Liver (tissue), 9 donors: Measurements from ENCODE around the gene ADCYAP1. TPM values are rescaled to one million over a fixed set of nuclear protein-coding genes. Genes with fewer than 3 reads are reported as not detected.

Experiments used
- DNase-seq: peaks from one replicate; pipeline ENCODE4 v3.0.0-alpha.2; 2017; ENCODE audit warnings: low spot score
- H3K27ac ChIP-seq, 2 donors: one replicate each; pipeline ENCODE4 v1.7.0; 2013; ENCODE audit warnings: inconsistent platforms in 2 of 2, low read length in 2 of 2, control low read depth in 1 of 2, low read depth in 1 of 2, mild to moderate bottlenecking in 1 of 2
- H3K27me3 ChIP-seq, 4 donors: one replicate each; pipeline versions ENCODE4 v1.6.1 to v1.7.0; 2013; ENCODE audit warnings: low read length in 3 of 4, inconsistent platforms in 1 of 4, mild to moderate bottlenecking in 1 of 4, moderate library complexity in 1 of 4; ENCODE audit not compliant: control insufficient read depth in 4 of 4, insufficient read depth in 4 of 4
- H3K36me3 ChIP-seq, 4 donors: one replicate each; pipeline versions ENCODE4 v1.6.1 to v1.7.0; 2013; ENCODE audit warnings: low read length in 3 of 4, mild to moderate bottlenecking in 3 of 4, low read depth in 1 of 4, moderate library complexity in 1 of 4; ENCODE audit not compliant: control insufficient read depth in 4 of 4, insufficient read depth in 3 of 4
- H3K4me1 ChIP-seq, 4 donors: one replicate each; pipeline versions ENCODE4 v1.6.1 to v1.7.0; 2013; ENCODE audit warnings: low read length in 3 of 4, mild to moderate bottlenecking in 3 of 4, moderate library complexity in 1 of 4; ENCODE audit not compliant: control insufficient read depth in 4 of 4, insufficient read depth in 4 of 4
- H3K4me3 ChIP-seq, 3 donors: one replicate each; pipeline versions ENCODE4 v1.6.1 to v1.7.0; 2013; ENCODE audit warnings: low read length in 3 of 3, control low read depth in 1 of 3, low read depth in 1 of 3, mild to moderate bottlenecking in 1 of 3
- H3K9ac ChIP-seq, 2 donors: one replicate each; pipeline ENCODE4 v1.7.0; 2013; ENCODE audit warnings: low read length in 2 of 2, mild to moderate bottlenecking in 2 of 2, moderate library complexity in 2 of 2, control low read depth in 1 of 2, low read depth in 1 of 2
- H3K9me3 ChIP-seq, 4 donors: one replicate each; pipeline versions ENCODE4 v1.6.1 to v1.7.0; 2013; ENCODE audit warnings: low read length in 3 of 4; ENCODE audit not compliant: control insufficient read depth in 4 of 4
- FOXA1 ChIP-seq: IDR thresholded peaks from 2 replicates; pipeline ENCODE4 v1.6.1; 2016; ENCODE audit warnings: antibody characterized with exemption
- FOXA2 ChIP-seq: IDR thresholded peaks from 2 replicates; pipeline ENCODE4 v1.6.1; 2016; ENCODE audit warnings: antibody characterized with exemption
- GABPA ChIP-seq, 2 donors: IDR thresholded peaks in 1 of 2; conservative IDR thresholded peaks in 1 of 2; 2 replicates each; pipeline ENCODE4 v1.6.1; 2016; ENCODE audit warnings: antibody characterized with exemption in 2 of 2, mild to moderate bottlenecking in 1 of 2, moderate library complexity in 1 of 2
- HNF4A ChIP-seq, 2 donors: conservative IDR thresholded peaks; 2 replicates each; pipeline ENCODE4 v1.6.1; 2016; ENCODE audit warnings: antibody characterized with exemption in 2 of 2, mild to moderate bottlenecking in 2 of 2
- JUND ChIP-seq, 2 donors: IDR thresholded peaks; 2 replicates each; pipeline ENCODE4 v1.6.1; 2016; ENCODE audit warnings: antibody characterized with exemption in 2 of 2
- RXRA ChIP-seq, 2 donors: IDR thresholded peaks; 2 replicates each; pipeline ENCODE4 v1.6.1; 2017 to 2018; ENCODE audit warnings: antibody characterized with exemption in 2 of 2, mild to moderate bottlenecking in 1 of 2
- SP1 ChIP-seq: IDR thresholded peaks from 2 replicates; pipeline ENCODE4 v1.6.1; 2018; ENCODE audit warnings: antibody characterized with exemption, mild to moderate bottlenecking
- TAF1 ChIP-seq: conservative IDR thresholded peaks from 2 replicates; pipeline ENCODE4 v1.6.1; 2016; ENCODE audit warnings: antibody characterized with exemption, mild to moderate bottlenecking
- YY1 ChIP-seq: IDR thresholded peaks from 2 replicates; pipeline ENCODE4 v1.6.1; 2016; ENCODE audit warnings: antibody characterized with exemption, mild to moderate bottlenecking
- WGBS: extraction: QIAGEN DNeasy Blood & Tissue Kit; methylation state at CpG from one replicate; pipeline ENCODE4 v1.1.7; 2013; 5-methylcytosine and 5-hydroxymethylcytosine counted together
- polyA plus RNA-seq, 2 donors: library from polyadenylated mRNA; stranded (reverse) in 1 of 2; unstranded in 1 of 2; fragments of 200-250 nt in 1 of 2; fragments of >200 nt in 1 of 2; fragmentation: Nextera tagmentation in 1 of 2; extraction: Ambion mirVana in 1 of 2; gene quantifications; one replicate each; pipeline versions ENCODE4 v1.2.1 to v1.2.3, GENCODE V29; 2013 to 2015
- total RNA-seq, 2 donors: library from RNA; depleted of rRNA; stranded (reverse); fragments of >200 nt; gene quantifications; one replicate each; pipeline ENCODE4 v1.2.3, GENCODE V29; 2014
- TF ChIP-seq, protein P1 (sequence below): IDR thresholded peaks from 2 replicates; pipeline ENCODE4 v1.6.1; 2016; ENCODE audit warnings: antibody characterized with exemption
- TF ChIP-seq, protein P2 (sequence below): fragments of 150-350 bp; IDR thresholded peaks from 2 replicates; pipeline ENCODE4 v1.5.1; 2017; ENCODE audit warnings: improper control_type of control experiment, low read depth, low read length; ENCODE audit not compliant: missing input control
- TF ChIP-seq, protein P3 (sequence below): IDR thresholded peaks from 2 replicates; pipeline ENCODE4 v1.6.1; 2016; ENCODE audit warnings: antibody characterized with exemption, mild to moderate bottlenecking
- TF ChIP-seq, protein P4 (sequence below): IDR thresholded peaks from 2 replicates; pipeline ENCODE4 v1.6.1; 2016; ENCODE audit warnings: antibody characterized with exemption
- TF ChIP-seq, protein P5 (sequence below): IDR thresholded peaks from 2 replicates; pipeline ENCODE4 v1.6.1; 2016; ENCODE audit warnings: antibody characterized with exemption
- donor health status: healthy.
- donor health status: healthy.
- donor health status: healthy.
- donor health status: healthy.
- donor health status: healthy.

The ADCYAP1 gene
- total and polyA plus RNA-seq, 4 donors = 0.02 to 0.08 TPM; not detected in 2

DNA sequence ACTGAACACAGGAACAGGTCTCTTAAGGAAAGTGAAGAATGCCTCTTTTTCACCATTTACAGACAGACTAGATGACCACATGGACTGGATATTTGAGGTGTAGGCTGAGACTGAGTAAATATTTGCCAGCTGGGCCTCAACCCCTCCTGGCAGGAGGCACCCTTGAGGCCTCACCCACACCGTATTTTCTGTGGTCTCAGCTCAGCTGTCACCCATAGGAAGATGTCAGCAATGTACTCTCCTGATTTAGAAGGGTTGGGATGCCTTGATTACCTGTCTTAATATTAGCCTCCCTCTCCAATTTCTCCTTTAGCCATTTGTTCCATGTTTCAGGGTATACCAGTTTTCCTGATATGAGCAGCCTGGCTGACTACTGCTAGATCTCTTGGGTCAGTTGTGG, 20.3 kb downstream of the ADCYAP1 start:
- no peak for DNase-seq
- Histone ChIP-seq H3K4me1 (no peaks in the 10 kb centered on the region), H3K9me3 (no peaks in the 10 kb centered on the region), H3K4me3 (no peak overlapping the region), H3K36me3 (no peaks in the 10 kb centered on the region), H3K27me3 (peaks cover 0 to 3% (median 0%) of the 10 kb centered on the region in 4 donors), H3K9ac (no peak overlapping the region), H3K27ac (no peak overlapping the region)
- TF ChIP-seq, protein P1, sequence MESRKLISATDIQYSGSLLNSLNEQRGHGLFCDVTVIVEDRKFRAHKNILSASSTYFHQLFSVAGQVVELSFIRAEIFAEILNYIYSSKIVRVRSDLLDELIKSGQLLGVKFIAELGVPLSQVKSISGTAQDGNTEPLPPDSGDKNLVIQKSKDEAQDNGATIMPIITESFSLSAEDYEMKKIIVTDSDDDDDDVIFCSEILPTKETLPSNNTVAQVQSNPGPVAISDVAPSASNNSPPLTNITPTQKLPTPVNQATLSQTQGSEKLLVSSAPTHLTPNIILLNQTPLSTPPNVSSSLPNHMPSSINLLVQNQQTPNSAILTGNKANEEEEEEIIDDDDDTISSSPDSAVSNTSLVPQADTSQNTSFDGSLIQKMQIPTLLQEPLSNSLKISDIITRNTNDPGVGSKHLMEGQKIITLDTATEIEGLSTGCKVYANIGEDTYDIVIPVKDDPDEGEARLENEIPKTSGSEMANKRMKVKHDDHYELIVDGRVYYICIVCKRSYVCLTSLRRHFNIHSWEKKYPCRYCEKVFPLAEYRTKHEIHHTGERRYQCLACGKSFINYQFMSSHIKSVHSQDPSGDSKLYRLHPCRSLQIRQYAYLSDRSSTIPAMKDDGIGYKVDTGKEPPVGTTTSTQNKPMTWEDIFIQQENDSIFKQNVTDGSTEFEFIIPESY = no peak
- TF ChIP-seq, protein P2, sequence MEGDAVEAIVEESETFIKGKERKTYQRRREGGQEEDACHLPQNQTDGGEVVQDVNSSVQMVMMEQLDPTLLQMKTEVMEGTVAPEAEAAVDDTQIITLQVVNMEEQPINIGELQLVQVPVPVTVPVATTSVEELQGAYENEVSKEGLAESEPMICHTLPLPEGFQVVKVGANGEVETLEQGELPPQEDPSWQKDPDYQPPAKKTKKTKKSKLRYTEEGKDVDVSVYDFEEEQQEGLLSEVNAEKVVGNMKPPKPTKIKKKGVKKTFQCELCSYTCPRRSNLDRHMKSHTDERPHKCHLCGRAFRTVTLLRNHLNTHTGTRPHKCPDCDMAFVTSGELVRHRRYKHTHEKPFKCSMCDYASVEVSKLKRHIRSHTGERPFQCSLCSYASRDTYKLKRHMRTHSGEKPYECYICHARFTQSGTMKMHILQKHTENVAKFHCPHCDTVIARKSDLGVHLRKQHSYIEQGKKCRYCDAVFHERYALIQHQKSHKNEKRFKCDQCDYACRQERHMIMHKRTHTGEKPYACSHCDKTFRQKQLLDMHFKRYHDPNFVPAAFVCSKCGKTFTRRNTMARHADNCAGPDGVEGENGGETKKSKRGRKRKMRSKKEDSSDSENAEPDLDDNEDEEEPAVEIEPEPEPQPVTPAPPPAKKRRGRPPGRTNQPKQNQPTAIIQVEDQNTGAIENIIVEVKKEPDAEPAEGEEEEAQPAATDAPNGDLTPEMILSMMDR = no peak
- TF ChIP-seq TAF1 (no peak), JUND (IDR thresholded peaks at IDR 0.05) (no peak), YY1 (no peak), FOXA1 (no peak), HNF4A (conservative IDR thresholded peaks at IDR 0.05) (no peak)
- TF ChIP-seq, protein P3, sequence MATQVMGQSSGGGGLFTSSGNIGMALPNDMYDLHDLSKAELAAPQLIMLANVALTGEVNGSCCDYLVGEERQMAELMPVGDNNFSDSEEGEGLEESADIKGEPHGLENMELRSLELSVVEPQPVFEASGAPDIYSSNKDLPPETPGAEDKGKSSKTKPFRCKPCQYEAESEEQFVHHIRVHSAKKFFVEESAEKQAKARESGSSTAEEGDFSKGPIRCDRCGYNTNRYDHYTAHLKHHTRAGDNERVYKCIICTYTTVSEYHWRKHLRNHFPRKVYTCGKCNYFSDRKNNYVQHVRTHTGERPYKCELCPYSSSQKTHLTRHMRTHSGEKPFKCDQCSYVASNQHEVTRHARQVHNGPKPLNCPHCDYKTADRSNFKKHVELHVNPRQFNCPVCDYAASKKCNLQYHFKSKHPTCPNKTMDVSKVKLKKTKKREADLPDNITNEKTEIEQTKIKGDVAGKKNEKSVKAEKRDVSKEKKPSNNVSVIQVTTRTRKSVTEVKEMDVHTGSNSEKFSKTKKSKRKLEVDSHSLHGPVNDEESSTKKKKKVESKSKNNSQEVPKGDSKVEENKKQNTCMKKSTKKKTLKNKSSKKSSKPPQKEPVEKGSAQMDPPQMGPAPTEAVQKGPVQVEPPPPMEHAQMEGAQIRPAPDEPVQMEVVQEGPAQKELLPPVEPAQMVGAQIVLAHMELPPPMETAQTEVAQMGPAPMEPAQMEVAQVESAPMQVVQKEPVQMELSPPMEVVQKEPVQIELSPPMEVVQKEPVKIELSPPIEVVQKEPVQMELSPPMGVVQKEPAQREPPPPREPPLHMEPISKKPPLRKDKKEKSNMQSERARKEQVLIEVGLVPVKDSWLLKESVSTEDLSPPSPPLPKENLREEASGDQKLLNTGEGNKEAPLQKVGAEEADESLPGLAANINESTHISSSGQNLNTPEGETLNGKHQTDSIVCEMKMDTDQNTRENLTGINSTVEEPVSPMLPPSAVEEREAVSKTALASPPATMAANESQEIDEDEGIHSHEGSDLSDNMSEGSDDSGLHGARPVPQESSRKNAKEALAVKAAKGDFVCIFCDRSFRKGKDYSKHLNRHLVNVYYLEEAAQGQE = no peak
- TF ChIP-seq, protein P4, sequence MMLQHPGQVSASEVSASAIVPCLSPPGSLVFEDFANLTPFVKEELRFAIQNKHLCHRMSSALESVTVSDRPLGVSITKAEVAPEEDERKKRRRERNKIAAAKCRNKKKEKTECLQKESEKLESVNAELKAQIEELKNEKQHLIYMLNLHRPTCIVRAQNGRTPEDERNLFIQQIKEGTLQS = no peak
- WGBS = 27% methylated on average over 1 of the region's 1 CpG

DNA sequence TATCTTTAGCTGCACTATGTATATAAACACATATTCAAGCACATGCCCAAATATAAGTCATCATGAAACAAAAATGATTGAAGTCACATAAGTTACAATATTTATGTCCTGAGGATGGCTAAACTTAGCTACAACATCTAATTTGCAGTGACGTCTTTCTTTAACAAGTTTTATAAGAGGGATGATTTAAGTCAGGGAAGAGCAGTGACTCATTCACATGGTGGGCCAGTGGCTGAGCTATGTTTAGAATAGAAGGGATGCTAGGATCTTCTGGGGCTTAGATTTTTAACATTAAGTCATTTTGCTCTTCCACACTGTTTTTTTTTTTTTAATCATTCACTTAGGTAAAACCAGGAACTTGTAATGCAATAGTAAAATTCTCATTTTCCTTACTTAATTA, 22.3 kb downstream of the ADCYAP1 start:
- Histone ChIP-seq H3K9ac (no peak overlapping the region), H3K36me3 (no peaks in the 10 kb centered on the region), H3K27ac (no peak overlapping the region), H3K27me3 (peaks cover 0 to 3% (median 0%) of the 10 kb centered on the region in 4 donors), H3K4me1 (no peaks in the 10 kb centered on the region), H3K9me3 (no peaks in the 10 kb centered on the region), H3K4me3 (no peak overlapping the region)
- WGBS = 84% methylated on average over 1 of the region's 1 CpG
- no peak for DNase-seq
- TF ChIP-seq, protein P5, sequence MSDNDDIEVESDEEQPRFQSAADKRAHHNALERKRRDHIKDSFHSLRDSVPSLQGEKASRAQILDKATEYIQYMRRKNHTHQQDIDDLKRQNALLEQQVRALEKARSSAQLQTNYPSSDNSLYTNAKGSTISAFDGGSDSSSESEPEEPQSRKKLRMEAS = no peak
- TF ChIP-seq SP1 (no peak), GABPA (IDR thresholded peaks at IDR 0.05 in 1 of 2, conservative IDR thresholded peaks at IDR 0.05 in 1 of 2) (no peak), FOXA2 (no peak), HNF4A (conservative IDR thresholded peaks at IDR 0.05) (no peak), TAF1 (no peak), RXRA (IDR thresholded peaks at IDR 0.05) (no peak)
- TF ChIP-seq, protein P2 = no peak
- TF ChIP-seq, protein P1 = no peak
- TF ChIP-seq, protein P3 = no peak
- TF ChIP-seq, protein P4 = no peak
